Adrenal gland (tissue), 12 donors: ENCODE data around the gene SYNGR1. TPM values are rescaled to one million over a fixed set of nuclear protein-coding genes. Genes with fewer than 3 reads are reported as not detected.

ENCODE experiments used
- DNase-seq, 7 donors: peaks; one replicate each; pipeline ENCODE4 v3.0.0-alpha.2; 2019 to 2020
- H3K27ac ChIP-seq, 5 donors: fragments of 200-600 bp; sonication (generic) in 4 of 5; 1 replicate in 3 of 5; 2 replicates in 2 of 5; pipeline versions ENCODE4 v1.5.1 to v1.8.0; 2016 to 2020; ENCODE audit warnings: mild to moderate bottlenecking in 1 of 5
- H3K27me3 ChIP-seq: fragments of 200-600 bp; 2 replicates; pipeline ENCODE4 v1.8.0; 2021
- H3K36me3 ChIP-seq, 2 donors: fragments of 200-600 bp; replicated peaks in 1 of 2; 1 replicate in 1 of 2; 2 replicates in 1 of 2; pipeline versions ENCODE4 v1.5.1 to v1.8.0; 2018 to 2022
- H3K4me1 ChIP-seq, 2 donors: fragments of 200-600 bp; replicated peaks in 1 of 2; 1 replicate in 1 of 2; 2 replicates in 1 of 2; pipeline versions ENCODE4 v1.5.1 to v1.8.0; 2018 to 2021
- H3K4me3 ChIP-seq, 4 donors: fragments of 200-600 bp; sonication (generic) in 3 of 4; one replicate each; pipeline ENCODE4 v1.5.1; 2016 to 2018
- H3K9me3 ChIP-seq, 3 donors: fragments of 200-600 bp; sonication (generic) in 1 of 3; replicated peaks in 1 of 3; 1 replicate in 2 of 3; 2 replicates in 1 of 3; pipeline versions ENCODE4 v1.5.1 to v1.8.0; 2016 to 2021
- POLR2A ChIP-seq, 2 donors: fragments of 450-650 bp; IDR thresholded peaks; one replicate each; pipeline ENCODE4 v1.6.1; 2017; ENCODE audit warnings: antibody characterized with exemption in 2 of 2, mild to moderate bottlenecking in 2 of 2, moderate library complexity in 1 of 2
- WGBS, 4 donors: extraction: QIAGEN DNeasy Blood & Tissue Kit in 2 of 4; methylation state at CpG; one replicate each; pipeline versions ENCODE4 v1.1.5 to v1.1.7; 2013 to 2017; 5-methylcytosine and 5-hydroxymethylcytosine counted together
- intact Hi-C, 2 donors: fragments of 100-400 bp; cut with DNase I; formaldehyde crosslinking; loops; one replicate each; pipeline versions ENCODE4 v1.14.1 to v1.15.0; 2022 to 2023
- polyA plus RNA-seq, 3 donors: library from polyadenylated mRNA; stranded (reverse); fragments of 200-250 nt in 2 of 3; fragments of 350-450 nt in 1 of 3; fragmentation: Illumina TruSeq in 1 of 3; extraction: RNeasy Lipid Tissue Mini Kit (QIAGEN cat#74804) in 1 of 3; gene quantifications; one replicate each; pipeline ENCODE4 v1.2.3, GENCODE V29; 2013 to 2014
- total RNA-seq, 9 donors: library from RNA; depleted of rRNA in 4 of 9; stranded (reverse); fragments of >200 nt in 4 of 9; fragments of 120-200 nt in 1 of 9; fragmentation: NEBNext Ultra II Directional in 1 of 9; extraction: Animal tissue kit (Norgen Biotek cat#: 25700) in 1 of 9; gene quantifications; one replicate each; pipeline versions ENCODE4 v1.1.0 to v1.2.4, GENCODE V29; 2013 to 2023
- TF ChIP-seq, protein P1 (sequence below), 6 experiments: fragments of 450-650 bp in 4 of 6; fragments of 200-600 bp in 2 of 6; sonication (generic) in 1 of 6; IDR thresholded peaks; 1 replicate in 5 of 6; 2 replicates in 1 of 6; pipeline versions ENCODE4 v1.5.1 to v1.8.0; 2016 to 2021; ENCODE audit warnings: antibody characterized with exemption in 6 of 6, mild to moderate bottlenecking in 2 of 6, moderate library complexity in 1 of 6
- donor health status: healthy with polysubstance abuse.
- donor health status: Bipolar disorder and iron deficiency.
- donor health status: DM: yes; HTN: yes; CAD: no.
- donor health status: DM: no; HTN: no; CAD: no.
- donor health status: DM: no; HTN: no; CAD: no.
- donor health status: DM: yes; HTN: yes; CAD: no.

SYNGR1 gene
- total and polyA plus RNA-seq, 12 donors: 8.5 to 80.0 (median 28.2) TPM

DNA sequence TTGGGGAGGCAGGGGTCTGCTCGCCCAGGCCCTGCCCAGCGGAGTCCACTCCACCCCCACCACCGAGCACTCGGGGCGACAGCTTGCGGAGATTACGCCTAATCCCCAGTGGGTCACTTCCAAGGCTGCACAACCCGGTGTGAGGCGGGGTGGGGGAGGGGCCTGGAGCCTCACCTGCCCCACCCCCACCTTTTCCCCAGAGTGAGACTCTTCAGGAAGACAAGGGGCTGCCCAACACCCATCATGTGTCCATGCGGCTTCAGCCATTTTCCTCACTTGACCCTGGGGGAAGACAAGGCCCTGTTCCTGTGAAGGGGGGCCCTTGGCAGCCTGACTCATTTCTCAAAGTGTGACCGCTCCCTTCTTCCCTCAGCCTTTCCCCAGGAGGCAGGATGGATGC is 12.5 kb downstream of the SYNGR1 start:
- intact Hi-C loops: no loop called here
- WGBS, 4 donors: 33 to 82% (median 55%) methylated on average over 6 to 11 of the region's 11 CpGs
- Histone ChIP-seq H3K4me3 (no peak overlapping the region), H3K36me3 (no peaks in the 10 kb centered on the region), H3K27me3 (no peaks in the 10 kb centered on the region), H3K4me1 (peaks cover 0 to 9% of the 10 kb centered on the region in 2 donors), H3K9me3 (no peaks in the 10 kb centered on the region), H3K27ac (no peak overlapping the region)
- peak in 2 of 7 donors; percentile 23 to 29 for DNase-seq
- TF ChIP-seq POLR2A (IDR thresholded peaks at IDR 0.05): no peak
- TF ChIP-seq, protein P1, sequence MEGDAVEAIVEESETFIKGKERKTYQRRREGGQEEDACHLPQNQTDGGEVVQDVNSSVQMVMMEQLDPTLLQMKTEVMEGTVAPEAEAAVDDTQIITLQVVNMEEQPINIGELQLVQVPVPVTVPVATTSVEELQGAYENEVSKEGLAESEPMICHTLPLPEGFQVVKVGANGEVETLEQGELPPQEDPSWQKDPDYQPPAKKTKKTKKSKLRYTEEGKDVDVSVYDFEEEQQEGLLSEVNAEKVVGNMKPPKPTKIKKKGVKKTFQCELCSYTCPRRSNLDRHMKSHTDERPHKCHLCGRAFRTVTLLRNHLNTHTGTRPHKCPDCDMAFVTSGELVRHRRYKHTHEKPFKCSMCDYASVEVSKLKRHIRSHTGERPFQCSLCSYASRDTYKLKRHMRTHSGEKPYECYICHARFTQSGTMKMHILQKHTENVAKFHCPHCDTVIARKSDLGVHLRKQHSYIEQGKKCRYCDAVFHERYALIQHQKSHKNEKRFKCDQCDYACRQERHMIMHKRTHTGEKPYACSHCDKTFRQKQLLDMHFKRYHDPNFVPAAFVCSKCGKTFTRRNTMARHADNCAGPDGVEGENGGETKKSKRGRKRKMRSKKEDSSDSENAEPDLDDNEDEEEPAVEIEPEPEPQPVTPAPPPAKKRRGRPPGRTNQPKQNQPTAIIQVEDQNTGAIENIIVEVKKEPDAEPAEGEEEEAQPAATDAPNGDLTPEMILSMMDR (IDR thresholded peaks at IDR 0.05): no peak

DNA sequence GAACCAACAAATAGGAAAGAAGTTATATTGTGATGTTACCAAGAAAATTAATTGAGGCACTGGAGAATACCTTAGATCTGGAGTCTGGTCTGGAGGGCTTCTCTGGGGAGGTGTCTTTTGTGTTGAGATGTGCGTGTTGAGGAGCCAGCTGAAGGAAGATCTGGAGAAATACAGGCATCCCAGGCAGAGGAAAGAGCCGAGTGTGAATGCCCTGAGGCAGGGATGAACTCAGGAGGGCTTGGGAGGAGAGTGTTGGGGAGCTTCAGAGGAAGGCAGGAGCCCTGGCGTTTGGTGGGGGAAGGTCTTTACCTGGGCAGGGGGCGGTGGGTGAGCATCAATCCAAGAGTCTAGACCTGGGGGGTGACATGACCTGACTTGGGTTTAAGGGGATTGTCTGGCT is 13.1 kb downstream of the SYNGR1 start:
- TF ChIP-seq, protein P1 (IDR thresholded peaks at IDR 0.05): no peak
- TF ChIP-seq POLR2A (IDR thresholded peaks at IDR 0.05): no peak
- no peaks in the 10 kb centered on the region for H3K36me3 ChIP-seq
- peak overlapping the region in 1 of 5 donors; percentile 65 for H3K27ac ChIP-seq
- H3K4me1 ChIP-seq: peaks cover 0 to 9% of the 10 kb centered on the region in 2 donors
- 78 to 91% (median 84%) methylated on average over 4 of the region's 4 CpGs for WGBS, 4 donors
- H3K4me3 ChIP-seq: no peak overlapping the region
- no peaks in the 10 kb centered on the region for H3K9me3 ChIP-seq
- no peaks in the 10 kb centered on the region for H3K27me3 ChIP-seq
- intact Hi-C loops: no loop called here
- DNase-seq: no peak

DNA sequence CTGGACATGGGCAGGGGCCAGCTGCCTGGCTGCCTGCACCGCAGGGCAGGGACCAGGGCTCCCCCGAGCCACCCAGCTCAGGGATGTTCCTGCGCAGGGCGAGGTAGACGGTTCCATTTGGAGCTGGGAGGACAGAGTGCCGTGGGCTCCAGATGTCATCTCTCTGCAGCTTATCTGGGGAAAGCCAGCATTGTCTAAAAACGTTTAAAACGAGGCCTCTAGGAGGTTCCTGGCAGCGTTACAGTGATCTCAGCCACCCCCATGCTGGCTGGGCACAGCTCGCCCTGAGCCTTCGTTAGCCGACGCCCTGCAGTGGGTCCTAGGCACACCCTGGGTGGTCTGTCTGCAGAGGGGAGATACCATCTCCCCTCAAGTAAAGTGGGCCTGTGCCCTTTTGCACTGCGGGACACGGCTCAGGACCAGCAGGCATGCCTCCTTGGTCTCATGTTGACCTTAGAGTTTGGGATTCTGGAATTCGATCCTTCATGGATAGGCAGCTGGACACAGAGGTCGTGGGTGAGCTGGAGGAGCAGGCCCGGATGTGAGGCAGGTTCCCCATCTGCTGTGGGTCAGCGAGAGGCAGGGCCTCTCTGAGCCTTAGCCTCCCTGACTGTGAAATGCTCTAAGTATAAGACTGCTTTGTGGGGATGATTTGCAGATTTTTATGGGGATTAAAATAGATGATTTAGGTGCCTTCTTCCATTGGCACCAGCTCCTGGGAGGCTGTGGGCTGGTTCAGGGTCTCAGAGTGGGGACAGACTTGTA is 14.1 kb downstream of the SYNGR1 start:
- Histone ChIP-seq H3K36me3 (no peaks in the 10 kb centered on the region), H3K27me3 (no peaks in the 10 kb centered on the region), H3K4me3 (no peak overlapping the region), H3K27ac (peak overlapping the region in 2 of 5 donors; percentile 65 to 68), H3K9me3 (no peaks in the 10 kb centered on the region), H3K4me1 (peaks cover 0 to 9% of the 10 kb centered on the region in 2 donors)
- no peak for DNase-seq
- intact Hi-C loops: no loop called here
- 59 to 81% (median 69%) methylated on average over 5 to 19 of the region's 19 CpGs for WGBS, 4 donors
- TF ChIP-seq, protein P1 (IDR thresholded peaks at IDR 0.05): no peak
- no peak for TF ChIP-seq POLR2A (IDR thresholded peaks at IDR 0.05)

DNA sequence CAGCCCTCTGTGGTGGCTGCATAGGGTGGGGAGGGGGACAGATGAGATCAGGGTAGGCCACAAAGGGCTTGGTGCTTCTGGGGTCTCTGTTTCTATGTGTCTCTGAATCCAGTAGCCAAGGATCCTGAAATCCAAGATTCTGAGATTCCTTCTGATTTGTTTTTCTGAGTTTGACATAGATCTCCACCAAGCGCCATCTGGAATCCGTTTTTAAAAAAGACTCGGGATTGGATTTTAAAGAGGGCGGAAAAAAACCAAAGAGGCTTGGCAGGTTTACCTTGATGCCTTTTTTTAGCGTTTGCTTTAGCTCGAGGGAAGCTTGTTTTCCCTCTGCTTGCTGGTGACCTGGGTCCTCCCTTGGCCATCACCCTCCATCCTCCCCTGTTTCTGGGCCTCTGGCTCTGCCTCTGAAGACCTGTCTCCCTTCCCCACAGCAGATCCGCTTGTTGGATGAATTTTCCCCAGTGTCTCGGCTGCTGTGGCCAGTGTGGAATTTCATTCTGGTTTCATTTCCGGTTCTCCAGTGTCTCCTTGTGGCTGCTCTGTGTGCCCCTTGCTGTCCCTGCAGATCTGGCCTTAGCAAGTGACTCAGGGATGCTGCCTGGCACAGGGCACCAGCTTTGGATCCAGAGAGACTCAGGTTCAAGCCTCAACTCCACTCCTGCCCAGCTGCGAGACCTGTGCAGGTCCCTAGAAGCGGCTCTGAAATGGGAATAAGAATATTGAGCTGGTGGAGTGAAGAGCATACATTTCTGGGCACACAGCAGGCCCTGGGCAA is 15.1 kb downstream of the SYNGR1 start:
- peaks cover 0 to 9% of the 10 kb centered on the region in 2 donors for H3K4me1 ChIP-seq
- intact Hi-C loops: no loop called here
- no peak for DNase-seq
- WGBS, 4 donors: 75 to 81% (median 80%) methylated on average over 11 of the region's 11 CpGs
- no peak overlapping the region for H3K4me3 ChIP-seq
- H3K36me3 ChIP-seq: no peaks in the 10 kb centered on the region
- TF ChIP-seq, protein P1 (IDR thresholded peaks at IDR 0.05): no peak
- no peak for TF ChIP-seq POLR2A (IDR thresholded peaks at IDR 0.05)
- no peaks in the 10 kb centered on the region for H3K9me3 ChIP-seq
- peak overlapping the region in 2 of 5 donors; percentile 65 to 68 for H3K27ac ChIP-seq
- no peaks in the 10 kb centered on the region for H3K27me3 ChIP-seq
